GM19324 (cell line): ENCODE data around the gene SAMSN1.
A peak's percentile ranks its signal among the peaks of the same experiment; 100 is the strongest.

Source experiments
- ATAC-seq: cut with Tn5 transposase; IDR thresholded peaks from one replicate; pipeline ENCODE4 v1.9.1; 2021; ENCODE audit warnings: mild to moderate bottlenecking, moderate library complexity; ENCODE audit not compliant: unreplicated experiment, low FRiP score

The SAMSN1 gene

DNA sequence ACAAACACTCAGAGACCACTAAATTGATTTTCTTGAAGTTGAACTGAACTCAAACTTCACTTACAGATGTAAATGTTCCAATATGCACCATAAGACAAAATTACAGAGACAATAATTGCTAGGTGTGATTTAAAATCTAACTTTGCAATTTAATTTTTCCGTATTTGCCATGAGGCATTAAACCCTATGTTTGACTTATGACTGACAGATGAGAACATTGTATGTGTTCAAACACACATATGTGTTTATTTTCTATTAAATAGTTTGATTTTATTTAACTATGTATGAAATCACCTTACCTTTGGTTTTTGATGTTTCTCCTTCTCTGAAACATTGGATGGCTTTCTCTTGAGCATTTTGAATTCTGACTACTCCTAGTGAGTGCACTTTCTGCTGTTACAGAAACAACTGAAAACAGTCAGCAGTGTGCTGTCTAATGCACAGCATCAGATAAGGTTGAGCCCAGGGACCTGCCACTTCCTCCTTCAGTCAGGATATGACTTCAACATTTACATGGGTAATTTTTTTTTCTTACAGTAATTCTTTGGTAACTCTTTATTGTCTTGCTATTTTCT lies at the start of gene SAMSN1:
TSS of gene SAMSN1 (minus strand) at position 410 of the 575 bp plus-strand sequence. CDS start at position 356, 54 bp downstream.
- ATAC-seq: peak; percentile 81

DNA sequence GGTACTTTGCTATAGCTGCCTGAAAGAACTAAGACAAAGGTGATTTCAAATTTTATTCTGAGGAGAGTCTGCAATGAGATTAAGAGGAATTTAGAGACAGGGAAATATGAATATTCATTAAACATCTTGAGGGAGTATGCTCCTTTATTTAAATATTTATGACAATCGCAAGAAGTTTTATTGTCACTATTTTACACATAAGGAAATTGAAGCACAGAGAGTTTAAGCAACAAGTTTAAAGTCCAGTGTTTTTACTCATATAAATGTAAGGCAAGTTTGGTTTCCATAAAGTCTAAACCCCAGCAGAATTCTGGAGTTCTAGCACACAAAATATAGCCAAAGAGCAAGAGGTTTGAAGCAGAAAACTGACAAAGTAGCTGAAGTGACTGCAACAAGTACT lies 49.3 kb upstream of the SAMSN1 start:
- no peak for ATAC-seq

DNA sequence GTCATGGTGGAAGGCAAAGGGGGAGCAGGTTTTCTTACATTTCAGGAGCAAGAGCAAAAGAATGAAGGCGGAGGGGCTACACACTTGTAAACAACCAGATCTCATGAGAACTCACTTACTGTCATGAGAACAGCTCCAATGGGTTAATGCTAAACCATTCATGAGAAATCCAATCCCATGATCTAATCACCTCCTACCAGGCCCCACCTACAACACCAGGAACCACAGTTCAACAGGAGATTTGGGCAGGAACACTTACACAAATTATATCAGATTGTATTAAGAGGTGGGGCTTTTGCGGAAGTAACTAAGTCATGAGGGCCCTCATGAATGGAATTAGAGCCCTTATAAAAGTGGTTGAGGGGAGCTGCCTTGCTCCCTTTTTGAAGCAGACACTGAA lies 48.9 kb upstream of the SAMSN1 start:
- no peak for ATAC-seq

GRCh38 chr21:14593230-14593629 lies 47.1 kb upstream of the SAMSN1 start:
- no peak for ATAC-seq

- no peak for ATAC-seq
Observed at GRCh38 chr21:14592296-14593000, 46.3 kb upstream of the SAMSN1 start.

DNA sequence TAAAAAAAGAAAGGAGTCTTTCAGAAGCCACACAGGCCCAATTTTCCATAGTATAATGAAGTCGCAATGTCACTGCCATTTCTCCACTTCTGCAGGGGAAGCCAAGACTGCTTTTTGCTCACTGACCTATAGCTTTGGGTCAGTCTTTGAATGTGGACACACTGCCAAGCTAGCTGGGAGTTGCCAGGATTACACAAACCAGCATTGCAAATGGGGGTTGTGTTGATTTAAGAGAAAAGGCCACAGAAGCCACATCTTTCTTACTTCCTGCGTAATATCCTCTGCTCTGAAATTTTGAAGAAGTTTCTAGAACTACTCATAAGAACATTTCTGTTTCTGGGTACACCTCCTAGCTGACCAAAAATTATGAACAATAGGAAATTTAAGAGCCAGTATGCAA lies 45.8 kb upstream of the SAMSN1 start:
- ATAC-seq: no peak

GRCh38 chr21:14591377-14591776 lies 45.3 kb upstream of the SAMSN1 start:
- ATAC-seq: no peak

- ATAC-seq: peak; percentile 72
Observed at GRCh38 chr21:14589855-14590563, 43.9 kb upstream of the SAMSN1 start.

DNA sequence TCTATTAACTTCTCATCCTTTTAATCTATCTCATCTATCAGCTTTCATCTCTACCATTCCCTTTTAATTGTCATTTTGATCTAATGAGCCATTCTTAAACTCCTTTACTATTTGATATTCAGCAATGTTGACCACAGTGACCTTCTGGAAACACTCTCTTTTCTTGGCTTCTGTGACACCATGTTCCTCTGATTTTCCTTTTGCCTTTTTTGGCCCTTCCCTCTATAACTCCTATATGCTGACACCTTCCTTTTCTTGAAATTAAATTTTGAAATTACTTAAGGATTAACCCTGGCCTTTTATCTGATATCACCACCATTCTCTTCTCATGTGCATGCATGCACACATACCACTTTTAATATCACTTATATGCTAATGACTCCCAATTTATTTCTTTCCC lies 41.2 kb upstream of the SAMSN1 start:
- no peak for ATAC-seq

- no peak for ATAC-seq
Observed at GRCh38 chr21:14585122-14585521, 39.0 kb upstream of the SAMSN1 start.

DNA sequence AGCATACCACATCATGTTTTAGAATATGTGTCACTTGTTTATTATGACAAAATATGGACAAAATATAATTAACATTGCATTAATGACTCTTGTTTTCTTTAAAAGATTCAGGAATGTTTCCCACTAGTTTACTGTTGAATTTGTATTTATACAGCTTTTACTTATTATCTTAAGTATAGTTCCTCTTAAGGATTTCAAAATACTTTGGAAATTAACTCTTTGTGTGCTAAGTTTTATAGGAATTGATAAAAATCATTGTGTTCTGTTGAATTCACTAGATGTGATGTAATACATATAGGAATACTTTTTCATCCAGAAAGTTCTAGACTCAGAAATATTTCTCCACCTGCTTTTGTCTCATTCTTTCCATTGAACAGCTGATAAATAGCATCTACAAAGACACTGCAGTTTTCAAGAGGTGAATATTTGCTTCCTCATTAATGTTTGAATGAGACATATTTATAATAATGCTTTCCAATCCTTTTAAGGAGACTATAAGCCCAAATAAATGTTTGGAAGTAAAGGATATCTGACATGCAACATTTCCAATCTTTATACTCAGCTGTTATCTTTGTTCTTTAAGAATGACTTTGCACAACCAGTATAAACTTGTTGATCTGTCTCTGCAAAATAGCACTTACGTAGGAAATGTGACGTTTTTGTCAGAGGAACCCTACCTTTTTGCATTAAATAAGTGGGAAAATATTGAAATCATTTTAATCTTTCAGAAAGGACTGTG lies 38.4 kb upstream of the SAMSN1 start:
- no peak for ATAC-seq

DNA sequence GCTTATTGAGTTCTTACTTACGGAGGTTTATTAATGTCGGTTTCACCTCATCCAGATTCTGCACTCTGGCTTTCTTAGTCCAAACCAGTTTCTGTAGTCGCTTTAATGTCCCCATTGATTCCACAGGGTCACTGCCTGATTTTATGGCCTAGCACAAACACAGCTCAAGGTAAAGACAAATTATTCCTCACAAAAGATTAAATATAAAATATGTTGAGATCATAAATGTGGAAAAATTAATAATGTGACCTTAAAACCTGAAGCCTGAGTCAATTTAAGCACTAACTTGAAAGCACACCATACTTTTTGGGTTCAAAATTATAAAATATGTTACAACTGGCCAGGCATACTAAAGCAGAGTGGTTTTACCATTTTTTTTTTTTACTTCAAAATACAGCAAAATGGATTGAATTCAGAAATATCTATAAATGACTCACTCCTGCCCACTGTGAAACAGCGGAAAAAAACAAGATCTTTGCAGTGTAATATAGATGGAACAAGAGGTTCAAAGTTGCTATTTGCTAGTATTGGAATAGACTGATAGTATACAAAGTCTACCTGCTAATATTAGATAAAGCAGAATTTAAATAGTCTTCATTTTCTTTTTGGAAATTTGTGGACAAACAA lies 37.6 kb upstream of the SAMSN1 start:
- no peak for ATAC-seq

DNA sequence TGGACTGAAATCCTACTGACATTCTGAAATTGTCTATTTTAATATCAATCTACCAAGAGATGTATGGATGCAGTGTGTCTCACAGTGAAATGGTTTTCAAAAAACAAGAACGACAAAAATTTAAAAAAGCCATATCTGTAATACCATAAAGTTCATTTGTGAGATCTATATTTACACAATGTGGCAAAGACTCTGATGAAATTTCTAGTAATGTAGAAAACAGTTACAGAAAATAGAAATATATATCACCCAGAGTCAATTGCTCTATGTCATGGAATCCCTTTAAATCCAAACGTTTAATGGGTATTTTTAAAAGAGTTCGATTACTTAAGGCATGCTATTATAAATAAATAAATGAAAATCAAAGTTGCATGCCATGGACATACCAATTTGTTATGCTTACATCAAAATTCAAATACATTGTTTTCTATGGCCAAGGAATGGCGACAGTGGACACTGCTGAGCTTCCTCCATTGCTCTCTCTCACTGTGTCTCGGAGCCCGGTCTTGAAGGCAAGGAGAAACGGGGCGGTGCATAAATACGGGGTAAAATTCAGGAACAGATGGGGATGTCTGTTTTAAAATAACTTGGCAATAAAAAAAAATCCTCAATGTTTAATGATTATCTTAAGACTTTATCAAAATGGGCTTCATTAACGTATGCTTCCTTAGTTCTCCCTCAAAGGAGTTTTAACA lies 37.0 kb upstream of the SAMSN1 start:
- ATAC-seq: no peak

DNA sequence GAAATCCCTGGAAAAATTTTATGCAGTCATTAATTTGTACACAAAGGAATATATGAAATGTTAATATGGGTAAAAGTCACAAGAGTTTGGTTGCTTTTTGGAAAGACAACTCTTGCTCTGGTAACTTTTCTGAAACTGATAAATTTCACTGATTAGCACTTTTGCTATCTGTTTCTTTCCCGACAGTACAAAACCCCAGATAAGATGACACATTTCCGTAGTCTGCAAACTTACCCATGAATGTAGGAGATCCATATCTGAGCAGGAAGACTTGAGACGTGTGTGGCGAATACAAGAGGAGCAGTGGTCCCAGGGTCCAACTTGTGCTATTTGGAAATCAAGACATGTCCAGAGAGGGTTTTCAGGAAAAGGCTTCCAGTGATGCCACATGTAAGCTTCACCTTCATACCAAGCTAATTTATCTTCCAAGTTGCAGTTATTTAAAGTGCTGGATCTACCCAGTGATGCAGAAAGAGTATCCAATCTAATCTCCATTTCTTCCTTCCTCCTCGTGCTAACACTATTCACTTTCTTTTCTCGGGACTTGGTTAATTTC lies 35.9 kb upstream of the SAMSN1 start:
- ATAC-seq: no peak

DNA sequence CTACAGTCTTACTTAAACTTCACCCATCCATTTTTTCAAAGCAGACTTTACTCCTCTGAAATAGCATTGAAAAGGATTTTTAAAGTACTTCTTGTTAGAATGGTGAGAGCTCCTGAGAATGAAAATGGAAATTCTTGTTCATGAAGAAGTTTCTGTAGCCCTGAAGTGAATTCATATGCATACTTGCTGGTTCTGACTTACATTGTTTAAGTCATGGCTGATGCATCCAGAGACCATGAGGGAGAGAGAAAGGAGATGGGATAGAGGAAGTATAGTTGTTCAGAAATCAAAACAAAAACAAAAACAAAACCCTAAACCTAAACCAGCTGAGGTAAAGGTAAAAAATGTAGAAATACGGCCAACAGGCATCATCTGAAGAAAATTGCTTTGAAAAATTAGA lies 27.1 kb upstream of the SAMSN1 start:
- ATAC-seq: no peak

DNA sequence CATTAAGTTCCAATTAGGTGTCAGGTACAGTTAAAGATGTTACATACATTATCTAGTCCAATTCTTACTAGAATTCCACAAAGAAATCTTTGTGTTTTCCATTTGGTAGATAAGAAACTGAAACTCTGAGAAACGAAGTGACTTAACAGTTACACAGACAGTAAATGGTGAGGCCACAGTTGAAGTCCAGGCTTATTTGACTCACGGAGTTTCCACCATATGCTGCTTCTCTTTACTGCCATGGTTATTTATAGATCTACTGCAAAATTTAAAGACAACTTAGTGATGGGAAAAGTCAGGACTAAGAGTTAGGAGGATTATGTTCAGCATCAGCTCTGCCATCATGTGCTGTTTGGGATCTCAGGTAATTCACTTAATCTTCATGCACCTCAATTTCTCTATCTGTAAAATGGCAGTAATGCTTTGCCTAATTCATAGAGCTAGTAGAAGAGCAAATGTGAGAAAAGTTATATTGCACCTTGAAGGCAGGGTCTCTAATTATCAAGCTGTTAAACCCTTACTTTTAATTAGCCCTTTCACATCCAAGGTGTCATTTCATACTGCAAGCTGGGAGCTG lies 26.2 kb upstream of the SAMSN1 start:
- ATAC-seq: no peak

- no peak for ATAC-seq
Observed at GRCh38 chr21:14569868-14570267, 23.8 kb upstream of the SAMSN1 start.

DNA sequence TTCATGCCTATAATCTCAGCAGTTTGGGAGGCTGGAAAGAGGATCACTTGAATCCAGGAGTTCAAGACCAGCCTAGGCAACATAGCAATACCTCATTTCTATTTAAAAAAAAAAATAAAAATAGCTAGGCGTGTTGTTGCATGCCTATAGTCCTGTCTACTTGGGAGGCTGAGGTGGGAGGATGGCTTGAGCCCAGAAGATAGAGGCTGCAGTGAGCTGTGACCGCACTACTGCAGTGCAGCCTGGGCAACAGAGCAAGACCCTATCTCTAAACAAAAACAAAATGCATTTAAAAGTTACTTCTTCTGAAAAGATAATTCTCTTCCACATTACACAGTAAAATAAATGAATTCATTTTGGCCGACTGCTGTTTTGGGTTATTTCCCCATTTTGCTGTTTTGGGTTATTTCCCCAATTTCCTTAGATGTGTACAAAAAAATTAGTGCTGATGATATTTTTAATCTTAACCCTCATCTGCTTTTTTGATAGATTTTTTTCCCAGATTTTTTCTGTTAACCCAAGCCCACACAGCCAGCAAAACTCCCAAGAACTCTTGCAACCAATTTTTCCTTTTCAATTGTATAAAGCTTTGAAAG lies 23.0 kb upstream of the SAMSN1 start:
- ATAC-seq: no peak
